Left lung (tissue), 10 donors: Measurements from ENCODE around the gene PCSK2. TPM values are rescaled to one million over a fixed set of nuclear protein-coding genes. Genes with fewer than 3 reads are reported as not detected.

Experiments used
- ATAC-seq: fragments of 200-7000 bp; cut with Tn5 transposase; one replicate; pipeline ENCODE4 v1.9.1; 2020; ENCODE audit warnings: moderate library complexity
- DNase-seq, 4 donors: peaks; one replicate each; pipeline ENCODE4 v3.0.0-alpha.2; 2013 to 2020
- H3K27ac ChIP-seq, 2 donors: fragments of 200-600 bp; sonication (generic) in 1 of 2; one replicate each; pipeline versions ENCODE4 v1.5.0 to v1.8.0; 2020 to 2021
- H3K27me3 ChIP-seq, 2 donors: fragments of 200-600 bp; sonication (generic) in 1 of 2; one replicate each; pipeline versions ENCODE4 v1.5.0 to v1.8.0; 2020 to 2021
- H3K36me3 ChIP-seq, 2 donors: fragments of 200-600 bp; sonication (generic) in 1 of 2; one replicate each; pipeline versions ENCODE4 v1.5.0 to v1.8.0; 2020 to 2021
- H3K4me1 ChIP-seq, 2 donors: fragments of 200-600 bp; one replicate each; pipeline ENCODE4 v1.8.0; 2021
- H3K4me3 ChIP-seq, 2 donors: fragments of 200-600 bp; sonication (generic) in 1 of 2; one replicate each; pipeline versions ENCODE4 v1.5.0 to v1.8.0; 2020 to 2021; ENCODE audit warnings: mild to moderate bottlenecking in 1 of 2
- H3K9me3 ChIP-seq, 2 donors: fragments of 200-600 bp; sonication (generic) in 1 of 2; one replicate each; pipeline versions ENCODE4 v1.5.0 to v1.8.0; 2020 to 2021
- CTCF ChIP-seq, 2 donors: fragments of 200-600 bp; sonication (generic) in 1 of 2; IDR thresholded peaks; one replicate each; pipeline versions ENCODE4 v1.5.0 to v1.8.0; 2021; ENCODE audit warnings: antibody characterized with exemption in 2 of 2
- intact Hi-C, 2 donors: fragments of 100-400 bp; cut with DNase I; formaldehyde crosslinking; loops; one replicate each; pipeline versions ENCODE4 v1.11.2 to v1.14.2; 2022
- polyA plus RNA-seq, 6 donors: library from polyadenylated mRNA; unstranded; fragments of 120-200 nt; gene quantifications; one replicate each; pipeline ENCODE4 v1.2.1, GENCODE V29; 2013; ENCODE audit not compliant: insufficient read length in 6 of 6
- total RNA-seq, 2 donors: library from RNA; stranded (reverse); fragmentation: NEBNext Ultra II Directional; extraction: Animal tissue kit (Norgen Biotek cat#: 25700); gene quantifications; one replicate each; pipeline ENCODE4 v1.2.1, GENCODE V29; 2021
- donor health status: DM: no; HTN: yes; CAD: no.
- donor health status: DM: no; HTN: no; CAD: no.

The PCSK2 gene
- total and polyA plus RNA-seq, 8 donors: 0.32 to 33.4 (median 0.65) TPM

- Histone ChIP-seq H3K4me1 (no peaks in the 10 kb centered on the region), H3K9me3 (no peaks in the 10 kb centered on the region), H3K27ac (no peak overlapping the region), H3K4me3 (no peak overlapping the region), H3K27me3 (no peaks in the 10 kb centered on the region), H3K36me3 (no peaks in the 10 kb centered on the region)
- DNase-seq (peak in 1 of 4 donors; percentile 42), ATAC-seq (no peak)
- intact Hi-C loops: no loop called here
- TF ChIP-seq CTCF (IDR thresholded peaks at IDR 0.05): no peak
These were observed 297.7 kb downstream of the PCSK2 start for GRCh38 chr20:17524560-17524959.

GRCh38 chr20:17525132-17525531 lies 298.3 kb downstream of the PCSK2 start:
- TF ChIP-seq CTCF (IDR thresholded peaks at IDR 0.05): no peak
- H3K4me3 ChIP-seq: no peak overlapping the region
- peaks cover 0 to 5% of the 10 kb centered on the region in 2 donors for H3K27me3 ChIP-seq
- no peaks in the 10 kb centered on the region for H3K36me3 ChIP-seq
- intact Hi-C loops: no loop called here
- DNase-seq (no peak), ATAC-seq (no peak)
- no peaks in the 10 kb centered on the region for H3K4me1 ChIP-seq
- H3K9me3 ChIP-seq: no peaks in the 10 kb centered on the region
- H3K27ac ChIP-seq: no peak overlapping the region

GRCh38 chr20:17525650-17526049 lies 298.8 kb downstream of the PCSK2 start:
- DNase-seq (no peak), ATAC-seq (peak; percentile 68)
- Histone ChIP-seq H3K4me3 (no peak overlapping the region), H3K4me1 (peaks cover 0 to 3% of the 10 kb centered on the region in 2 donors), H3K27me3 (peaks cover 0 to 10% of the 10 kb centered on the region in 2 donors), H3K9me3 (no peaks in the 10 kb centered on the region), H3K27ac (no peak overlapping the region), H3K36me3 (no peaks in the 10 kb centered on the region)
- intact Hi-C loops: no loop called here
- no peak for TF ChIP-seq CTCF (IDR thresholded peaks at IDR 0.05)

- no peak for TF ChIP-seq CTCF (IDR thresholded peaks at IDR 0.05)
- intact Hi-C loops: no loop called here
- no peaks in the 10 kb centered on the region for H3K9me3 ChIP-seq
- H3K4me3 ChIP-seq: no peak overlapping the region
- H3K27me3 ChIP-seq: peaks cover 0 to 27% of the 10 kb centered on the region in 2 donors
- no peak overlapping the region for H3K27ac ChIP-seq
- no peaks in the 10 kb centered on the region for H3K36me3 ChIP-seq
- peaks cover 6 to 23% of the 10 kb centered on the region in 2 donors for H3K4me1 ChIP-seq
- ATAC-seq (no peak), DNase-seq (no peak)
These were observed 302.7 kb downstream of the PCSK2 start for GRCh38 chr20:17529586-17529985.

- Histone ChIP-seq H3K27me3 (peaks cover 0 to 27% of the 10 kb centered on the region in 2 donors), H3K4me3 (no peak overlapping the region), H3K4me1 (peaks cover 6 to 23% of the 10 kb centered on the region in 2 donors), H3K27ac (no peak overlapping the region), H3K9me3 (no peaks in the 10 kb centered on the region), H3K36me3 (no peaks in the 10 kb centered on the region)
- DNase-seq (no peak), ATAC-seq (no peak)
- no peak for TF ChIP-seq CTCF (IDR thresholded peaks at IDR 0.05)
- intact Hi-C loops: loop anchor here in 1 of 2 donors (10.0 kb wide), 1 partner anchor 85 kb away; no protein-coding TSS in a partner anchor
These were observed 303.3 kb downstream of the PCSK2 start for GRCh38 chr20:17530153-17530552.
